BE2C (cell line): Measurements from ENCODE around the gene COQ10B.

ENCODE experiments used
- DNase-seq: peaks from one replicate; pipeline ENCODE4 v3.0.0-alpha.2; 2020
- H3K27me3 ChIP-seq: fragments of 250-450 bp; sonication (Bioruptor Pico); 2 replicates; pipeline ENCODE4 v1.5.1; 2020; ENCODE audit warnings: mild to moderate bottlenecking
- H3K36me3 ChIP-seq: fragments of 250-450 bp; sonication (Bioruptor Pico); 2 replicates; pipeline ENCODE4 v1.5.1; 2020; ENCODE audit warnings: mild to moderate bottlenecking
- H3K4me1 ChIP-seq: fragments of 250-450 bp; sonication (Bioruptor Pico); 2 replicates; pipeline ENCODE4 v1.5.1; 2020
- H3K4me3 ChIP-seq: 2 replicates; pipeline ENCODE4 v1.5.1; 2011; ENCODE audit warnings: low read depth, low read length
- H3K9me3 ChIP-seq: fragments of 250-450 bp; sonication (Bioruptor Pico); 2 replicates; pipeline ENCODE4 v1.5.1; 2020
- TF ChIP-seq, protein P1 (sequence below): IDR thresholded peaks from 2 replicates; pipeline ENCODE4 v1.5.1; 2012; ENCODE audit warnings: mild to moderate bottlenecking, low read depth, low read length

Gene COQ10B

DNA sequence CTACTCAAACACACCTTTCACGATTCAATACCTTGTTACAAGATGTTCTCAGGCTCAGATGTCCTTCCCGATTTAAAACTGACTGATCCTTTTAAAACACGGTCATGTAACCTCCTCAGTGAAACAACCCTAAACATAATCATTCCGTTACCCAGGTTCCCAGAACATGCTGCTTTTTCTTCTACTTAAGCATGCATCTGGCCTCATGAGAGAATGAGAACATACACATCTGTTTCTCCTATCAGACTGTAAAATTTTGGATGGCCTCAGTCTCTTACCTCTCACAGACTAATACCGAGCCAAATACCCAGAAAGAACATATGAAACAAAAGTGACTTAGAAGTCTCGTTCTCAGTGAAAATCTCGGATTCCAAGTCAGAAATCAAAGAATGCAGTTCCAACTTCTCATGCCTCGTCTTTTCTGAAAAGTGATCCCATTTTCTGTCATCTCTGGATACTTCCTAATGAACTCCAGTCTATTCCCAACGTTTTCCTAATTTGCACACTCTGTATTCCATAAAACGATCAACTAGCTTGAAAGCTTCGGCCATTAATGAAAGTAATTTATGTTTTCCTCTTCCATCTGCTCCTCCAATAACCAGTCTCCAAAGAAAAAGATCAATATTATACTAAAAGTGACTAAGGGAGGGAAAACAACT is 19.4 kb upstream of the COQ10B start:
- no peaks in the 10 kb centered on the region for H3K9me3 ChIP-seq
- no peak for DNase-seq
- no peaks in the 10 kb centered on the region; the same call in 1 of the 2 replicates for H3K4me1 ChIP-seq
- TF ChIP-seq, protein P1, sequence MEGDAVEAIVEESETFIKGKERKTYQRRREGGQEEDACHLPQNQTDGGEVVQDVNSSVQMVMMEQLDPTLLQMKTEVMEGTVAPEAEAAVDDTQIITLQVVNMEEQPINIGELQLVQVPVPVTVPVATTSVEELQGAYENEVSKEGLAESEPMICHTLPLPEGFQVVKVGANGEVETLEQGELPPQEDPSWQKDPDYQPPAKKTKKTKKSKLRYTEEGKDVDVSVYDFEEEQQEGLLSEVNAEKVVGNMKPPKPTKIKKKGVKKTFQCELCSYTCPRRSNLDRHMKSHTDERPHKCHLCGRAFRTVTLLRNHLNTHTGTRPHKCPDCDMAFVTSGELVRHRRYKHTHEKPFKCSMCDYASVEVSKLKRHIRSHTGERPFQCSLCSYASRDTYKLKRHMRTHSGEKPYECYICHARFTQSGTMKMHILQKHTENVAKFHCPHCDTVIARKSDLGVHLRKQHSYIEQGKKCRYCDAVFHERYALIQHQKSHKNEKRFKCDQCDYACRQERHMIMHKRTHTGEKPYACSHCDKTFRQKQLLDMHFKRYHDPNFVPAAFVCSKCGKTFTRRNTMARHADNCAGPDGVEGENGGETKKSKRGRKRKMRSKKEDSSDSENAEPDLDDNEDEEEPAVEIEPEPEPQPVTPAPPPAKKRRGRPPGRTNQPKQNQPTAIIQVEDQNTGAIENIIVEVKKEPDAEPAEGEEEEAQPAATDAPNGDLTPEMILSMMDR, result no peak
- no peaks in the 10 kb centered on the region for H3K27me3 ChIP-seq
- peaks cover 9% of the 10 kb centered on the region for H3K36me3 ChIP-seq
- peak overlapping the region; percentile 99 for H3K4me3 ChIP-seq

DNA sequence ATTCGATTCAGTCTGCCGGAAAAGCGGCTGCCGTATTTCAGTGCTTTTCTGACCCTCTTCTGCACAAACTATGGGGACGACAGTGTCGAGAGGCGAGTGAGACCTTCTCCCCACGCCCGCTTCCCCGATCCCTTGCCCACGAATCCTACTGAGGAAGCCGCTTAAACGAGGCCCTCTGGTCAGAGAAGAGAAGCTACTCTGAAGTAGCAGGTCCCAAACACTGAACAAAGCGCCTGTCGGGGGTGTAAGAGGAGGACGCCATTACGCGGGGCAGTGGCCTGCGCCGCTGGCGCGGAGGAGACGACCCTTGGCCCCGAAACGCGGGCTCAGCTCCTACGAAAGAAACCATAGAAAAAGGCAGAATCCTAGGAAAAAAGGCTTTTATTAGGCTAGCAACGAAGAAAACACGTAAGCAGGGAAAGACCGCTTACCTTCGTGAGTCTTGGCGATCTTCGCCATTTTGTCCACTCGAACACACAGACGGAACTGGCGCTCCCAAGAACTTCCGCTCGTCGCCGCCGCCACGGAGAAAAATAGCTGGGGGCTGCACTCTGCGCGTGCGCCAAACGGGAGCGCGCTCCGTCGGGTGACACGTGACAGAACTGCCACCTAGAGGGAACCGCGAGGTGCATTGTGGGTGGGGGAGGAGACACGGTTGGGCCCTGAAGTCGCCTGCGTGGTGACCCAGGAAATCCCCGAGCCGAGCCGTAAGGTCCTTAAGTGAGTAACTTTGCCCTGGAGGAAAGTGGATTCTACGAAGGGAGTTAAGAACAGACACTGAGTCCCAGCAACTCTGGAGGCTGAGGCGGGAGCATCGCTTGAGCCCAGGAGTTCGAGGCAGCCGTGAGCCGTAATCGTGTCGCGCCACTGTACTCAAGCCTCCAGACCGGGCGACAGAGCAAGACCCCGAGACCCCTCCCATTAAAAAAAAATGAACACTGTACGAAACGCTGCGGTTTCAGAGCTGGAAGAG is 18.5 kb upstream of the COQ10B start, which contains the start of gene SF3B1:
TSS of gene SF3B1 (minus strand) at position 488 of the 973 bp plus-strand sequence. CDS start at position 459, 29 bp downstream.
- DNase-seq, result peak; percentile 98
- TF ChIP-seq, protein P1, result no peak
- peak within 1 kb of the TSS; percentile 99 for H3K4me3 ChIP-seq
- no peaks in the 10 kb centered on the region for H3K27me3 ChIP-seq
- peaks cover under 1% of the 10 kb centered on the region for H3K36me3 ChIP-seq
- no peaks in the 10 kb centered on the region for H3K9me3 ChIP-seq
- H3K4me1 ChIP-seq, result no peaks in the 10 kb centered on the region; the same call in 1 of the 2 replicates

DNA sequence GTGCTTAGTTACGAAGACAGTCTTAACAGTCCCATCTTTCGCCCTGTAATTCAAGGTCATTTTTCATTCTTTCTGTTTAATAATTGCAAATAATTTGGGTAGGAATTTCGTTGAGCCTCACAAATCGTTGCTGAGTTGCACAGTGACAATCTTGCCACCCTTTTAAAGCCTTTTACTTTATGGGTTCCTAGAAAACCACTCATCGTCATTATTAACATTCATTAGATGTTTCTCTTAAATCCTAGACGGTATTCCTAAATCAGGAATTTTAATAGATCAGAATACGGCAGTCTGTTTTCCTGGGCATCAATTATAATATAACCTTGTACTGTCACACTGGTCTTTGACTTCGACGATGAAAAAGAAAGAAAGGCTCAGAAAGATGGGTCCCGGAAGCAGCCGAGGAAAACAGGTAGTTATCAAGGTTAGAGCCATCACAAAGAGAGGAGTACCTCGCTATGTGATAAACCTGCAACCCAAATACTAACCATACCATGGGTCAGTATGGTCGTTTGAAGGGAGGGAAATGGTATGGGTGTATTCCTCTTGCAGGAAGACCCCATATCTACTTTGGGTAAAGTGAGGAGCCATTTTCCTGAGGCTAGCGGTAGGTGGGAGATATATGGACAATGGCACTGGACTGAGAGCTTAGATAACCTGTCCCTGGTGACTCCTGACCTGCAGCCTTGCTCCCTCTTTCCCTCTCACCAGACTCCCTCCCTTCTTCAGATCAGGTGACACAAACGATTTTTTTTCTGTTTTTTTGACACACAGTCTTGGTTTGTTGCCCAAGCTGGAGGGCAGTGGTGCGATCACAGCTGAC is 17.5 kb upstream of the COQ10B start:
- Histone ChIP-seq H3K27me3 (no peaks in the 10 kb centered on the region), H3K4me1 (no peaks in the 10 kb centered on the region; the same call in 1 of the 2 replicates), H3K4me3 (peak overlapping the region; percentile 99), H3K9me3 (no peaks in the 10 kb centered on the region), H3K36me3 (no peaks in the 10 kb centered on the region; the same call in 1 of the 2 replicates)
- TF ChIP-seq, protein P1, result no peak
- no peak for DNase-seq

DNA sequence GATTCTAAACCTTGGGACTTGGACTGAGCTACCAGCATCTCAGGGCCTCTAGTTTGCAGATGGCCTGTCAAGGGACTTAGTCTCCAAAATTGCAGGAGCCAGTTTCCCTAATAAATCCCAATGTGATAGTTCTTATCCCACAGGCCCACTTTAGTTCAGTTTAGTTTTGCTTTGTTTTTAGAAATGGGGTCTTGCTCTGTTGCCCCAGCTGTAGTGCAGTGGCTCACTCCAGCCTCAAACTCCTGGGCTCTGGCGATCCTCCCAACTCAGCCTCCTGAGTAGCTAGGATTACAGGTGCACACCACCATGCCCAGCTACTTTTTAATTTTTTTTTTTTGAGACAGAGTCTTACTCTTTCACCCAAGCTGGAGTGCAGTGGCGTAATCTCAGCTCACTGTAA is 16.0 kb upstream of the COQ10B start:
- Histone ChIP-seq H3K9me3 (no peaks in the 10 kb centered on the region), H3K4me3 (no peak overlapping the region), H3K27me3 (no peaks in the 10 kb centered on the region), H3K4me1 (no peaks in the 10 kb centered on the region; the same call in 1 of the 2 replicates), H3K36me3 (no peaks in the 10 kb centered on the region; the same call in 1 of the 2 replicates)
- no peak for DNase-seq
- TF ChIP-seq, protein P1, result no peak

DNA sequence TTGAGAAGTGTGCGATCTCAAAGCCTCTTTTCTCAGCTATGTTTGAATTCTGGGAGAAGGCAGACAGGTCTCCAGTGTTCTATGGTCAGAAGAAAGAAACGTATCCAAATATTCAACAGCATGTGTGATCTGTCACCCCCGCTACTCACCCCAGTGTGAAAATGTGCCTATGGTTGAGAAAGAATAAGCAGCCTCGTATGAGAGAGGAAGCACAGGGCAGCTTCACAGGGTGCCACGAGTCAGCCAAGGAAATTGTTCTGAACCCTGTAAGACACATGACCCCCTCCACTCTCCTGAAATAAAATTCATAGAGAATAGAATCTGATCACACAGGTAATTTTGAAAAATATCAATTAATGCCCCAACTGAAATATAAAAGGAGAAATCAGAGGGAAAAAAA is 10.5 kb upstream of the COQ10B start:
- Histone ChIP-seq H3K36me3 (no peaks in the 10 kb centered on the region), H3K4me1 (no peaks in the 10 kb centered on the region), H3K4me3 (no peak overlapping the region), H3K9me3 (no peaks in the 10 kb centered on the region), H3K27me3 (no peaks in the 10 kb centered on the region)
- TF ChIP-seq, protein P1, result no peak
- no peak for DNase-seq
